ENCODE data around the gene DIPK1A.
A peak's percentile ranks its signal among the peaks of the same experiment; 100 is the strongest.
"Not testable (repeated sequence)": the region's sequence is repeated elsewhere in the genome, so short reads cannot be mapped to it uniquely, and the experiment has no call there.

The DIPK1A gene

DNA sequence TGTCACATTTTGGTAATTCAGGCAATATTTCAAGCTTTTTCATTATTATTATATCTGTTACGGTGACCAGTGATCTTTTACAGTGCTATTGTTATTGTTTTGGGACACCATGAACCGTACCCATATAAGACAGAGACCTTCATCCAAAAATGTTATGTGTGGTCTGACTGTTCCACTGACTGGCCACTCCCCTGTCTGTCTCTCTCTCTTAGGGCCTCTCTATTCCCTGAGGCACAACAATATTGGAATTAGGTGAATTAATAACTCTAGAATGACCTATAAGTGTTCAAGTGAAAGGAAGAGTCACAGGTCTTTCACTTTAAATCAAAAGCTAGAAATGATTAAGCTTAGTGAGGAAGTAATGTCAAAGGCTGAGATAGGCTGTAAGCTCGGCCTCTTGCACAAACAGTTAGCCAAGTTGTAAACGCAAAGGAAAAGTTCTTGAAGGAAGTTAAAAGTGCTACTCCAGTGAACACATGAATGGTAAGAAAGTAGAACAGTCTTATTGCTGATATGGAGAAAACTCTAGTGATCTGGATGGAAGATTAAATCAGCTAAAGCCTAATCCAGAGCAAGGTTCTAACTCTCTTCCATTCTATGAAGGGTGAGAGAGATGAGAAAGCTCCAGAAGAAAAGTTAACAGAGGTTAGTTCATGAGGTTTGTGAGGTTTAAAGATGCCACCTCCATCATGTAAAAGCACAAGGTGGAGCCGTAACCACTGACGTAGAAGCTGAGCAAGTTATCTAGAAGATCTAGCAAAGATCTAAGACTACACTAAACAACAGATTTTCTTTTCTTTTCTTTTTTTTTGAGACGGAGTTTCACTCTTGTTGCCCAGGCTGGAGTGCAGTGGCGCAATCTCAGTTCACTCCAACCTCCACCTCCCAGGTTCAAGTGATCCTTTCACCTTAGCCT, 19.7 kb upstream of the DIPK1A start:
- no peak for DNase-seq (ENCODE audit: low spot score)

DNA sequence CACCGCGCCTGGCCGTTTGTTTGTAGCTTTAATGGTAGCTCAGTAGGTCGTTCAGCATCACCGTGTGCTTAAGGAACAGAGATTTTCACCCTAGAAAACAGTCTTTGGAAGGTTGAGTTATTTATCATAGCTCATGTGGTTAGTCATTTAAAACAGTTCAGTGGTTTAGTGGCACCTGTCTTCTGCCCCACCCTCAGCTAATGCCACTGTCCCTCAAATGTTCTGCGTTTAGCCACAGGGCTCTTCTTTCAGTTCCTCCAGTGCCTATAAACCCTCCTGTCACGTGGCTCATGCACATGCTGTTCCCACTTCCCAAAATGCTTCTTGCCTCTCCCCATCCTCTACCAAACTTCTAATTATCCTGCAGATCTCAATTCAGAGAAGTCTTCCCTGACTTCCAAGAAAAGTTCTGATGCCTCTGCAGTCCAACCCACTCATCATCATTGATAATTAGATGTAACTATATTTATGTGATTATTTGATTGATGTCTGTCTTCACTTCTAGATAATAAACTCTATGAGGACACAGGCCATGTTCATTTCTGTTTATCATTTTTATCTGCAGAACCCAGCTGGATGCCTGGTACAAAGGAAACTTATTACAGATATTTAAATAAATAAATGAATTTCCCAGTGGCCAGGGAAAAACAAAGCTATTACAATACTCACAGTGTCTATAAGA, 14.4 kb upstream of the DIPK1A start:
- no peak for DNase-seq (ENCODE audit: low spot score)

- not testable (repeated sequence) for DNase-seq (ENCODE audit: low spot score)
Observed at GRCh38 chr1:92974112-92974511, 12.8 kb upstream of the DIPK1A start.

DNA sequence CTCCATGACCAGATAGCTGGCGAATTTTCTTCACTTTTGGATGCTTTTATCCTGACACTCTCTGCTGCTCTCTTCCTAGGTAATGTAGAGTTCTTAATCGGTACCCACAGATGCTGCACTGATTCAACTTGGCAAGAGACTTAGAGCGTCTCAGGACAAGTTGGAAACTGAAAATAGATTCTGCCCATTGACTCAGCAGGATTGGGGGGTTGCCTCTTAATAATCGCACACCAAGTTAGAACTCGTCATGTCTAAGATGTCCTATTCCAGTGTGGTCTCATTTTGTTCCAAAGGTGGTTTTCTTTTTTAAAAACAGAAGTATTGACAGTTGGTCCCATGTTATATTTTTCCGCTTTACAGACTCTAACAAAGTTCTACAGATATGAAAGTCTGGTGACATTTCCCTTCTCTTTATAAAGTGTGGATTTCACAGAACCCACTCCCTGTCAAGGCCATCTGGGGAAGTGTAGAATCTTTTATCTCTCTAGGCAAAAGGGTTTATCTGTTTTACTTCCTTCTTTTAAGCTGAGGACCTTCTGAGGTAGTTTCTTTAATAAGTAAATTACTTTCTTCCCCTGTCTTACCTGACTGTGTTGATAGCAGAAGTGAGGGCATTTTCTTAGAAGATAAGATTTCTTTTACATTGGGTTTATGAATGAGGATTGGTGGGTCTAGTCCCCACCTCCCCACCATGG, 12.1 kb upstream of the DIPK1A start:
- DNase-seq (ENCODE audit: low spot score), result no peak

- no peak for DNase-seq (ENCODE audit: low spot score)
Observed at GRCh38 chr1:92972409-92973129, 11.3 kb upstream of the DIPK1A start.

DNA sequence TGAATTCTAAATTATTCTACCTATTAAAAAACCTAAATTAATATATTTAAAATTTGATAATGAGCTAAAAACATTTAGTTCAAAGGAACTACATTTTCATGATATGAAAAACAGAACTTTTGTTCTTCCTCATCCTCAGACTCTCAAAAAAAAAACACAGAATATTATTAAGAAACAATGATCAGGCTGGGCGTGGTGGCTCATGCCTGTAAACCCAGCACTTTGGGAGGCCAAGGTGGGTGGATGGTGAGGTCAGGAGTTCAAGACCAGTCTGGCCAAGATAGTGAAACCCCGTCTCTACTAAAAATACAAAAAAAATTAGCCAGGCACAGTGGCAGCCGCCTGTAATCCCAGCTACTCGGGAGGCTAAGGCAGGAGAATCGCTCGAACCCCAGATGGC, 10.7 kb upstream of the DIPK1A start:
- DNase-seq (ENCODE audit: low spot score), result not testable (repeated sequence)

GRCh38 chr1:92970990-92971689, 9.9 kb upstream of the DIPK1A start:
- no peak for DNase-seq (ENCODE audit: low spot score)

GRCh38 chr1:92969517-92969916, 8.3 kb upstream of the DIPK1A start:
- no peak for DNase-seq (ENCODE audit: low spot score)

- DNase-seq (ENCODE audit: low spot score), result no peak
Observed at GRCh38 chr1:92968138-92969032, 7.1 kb upstream of the DIPK1A start.

GRCh38 chr1:92964998-92965397, 3.7 kb upstream of the DIPK1A start:
- DNase-seq (ENCODE audit: low spot score), result no peak

GRCh38 chr1:92964316-92964715, 3.1 kb upstream of the DIPK1A start:
- no peak for DNase-seq (ENCODE audit: low spot score)

DNA sequence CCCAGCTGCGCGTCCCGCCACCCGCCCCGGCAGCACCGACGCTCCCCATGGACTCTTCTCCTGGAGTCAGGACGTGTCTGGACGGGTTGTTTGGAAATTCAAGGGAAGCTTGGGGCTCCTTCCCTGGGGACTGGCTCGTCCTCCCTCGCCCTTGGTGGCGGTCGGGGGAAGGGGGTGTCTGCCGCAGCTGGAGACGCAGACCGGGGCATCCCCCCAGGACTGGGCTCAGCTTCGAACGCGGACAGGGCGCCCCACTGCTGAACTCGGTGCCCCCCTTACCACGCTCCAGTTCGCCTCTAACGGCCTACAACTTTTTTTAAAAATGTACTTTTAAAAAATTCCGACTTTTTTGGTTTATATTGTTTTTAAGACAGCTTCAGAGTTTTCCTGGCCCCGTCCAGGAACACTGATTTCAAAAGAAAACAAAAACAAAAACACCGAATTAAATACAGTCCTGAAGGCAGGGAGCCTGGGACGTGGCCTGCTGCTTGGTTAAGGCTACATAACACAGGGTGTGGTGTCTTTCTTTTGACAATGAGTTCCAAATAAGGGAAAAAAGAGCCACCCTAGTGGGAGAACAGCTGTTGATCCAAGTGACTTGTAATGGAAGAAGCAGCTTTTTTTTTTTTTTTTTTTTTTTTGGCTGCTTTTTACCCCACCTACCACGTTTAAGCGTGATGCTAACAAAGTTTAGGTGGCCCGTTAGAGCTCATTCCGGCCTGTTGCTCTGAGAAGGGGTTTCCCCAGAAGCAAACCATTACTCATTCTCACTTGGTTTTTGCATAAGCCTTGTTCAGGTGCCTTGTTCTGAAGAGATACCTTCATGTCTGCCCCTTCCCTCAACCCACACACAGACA, 862 bp upstream of the DIPK1A start:
- no peak for DNase-seq (ENCODE audit: low spot score)

DNA sequence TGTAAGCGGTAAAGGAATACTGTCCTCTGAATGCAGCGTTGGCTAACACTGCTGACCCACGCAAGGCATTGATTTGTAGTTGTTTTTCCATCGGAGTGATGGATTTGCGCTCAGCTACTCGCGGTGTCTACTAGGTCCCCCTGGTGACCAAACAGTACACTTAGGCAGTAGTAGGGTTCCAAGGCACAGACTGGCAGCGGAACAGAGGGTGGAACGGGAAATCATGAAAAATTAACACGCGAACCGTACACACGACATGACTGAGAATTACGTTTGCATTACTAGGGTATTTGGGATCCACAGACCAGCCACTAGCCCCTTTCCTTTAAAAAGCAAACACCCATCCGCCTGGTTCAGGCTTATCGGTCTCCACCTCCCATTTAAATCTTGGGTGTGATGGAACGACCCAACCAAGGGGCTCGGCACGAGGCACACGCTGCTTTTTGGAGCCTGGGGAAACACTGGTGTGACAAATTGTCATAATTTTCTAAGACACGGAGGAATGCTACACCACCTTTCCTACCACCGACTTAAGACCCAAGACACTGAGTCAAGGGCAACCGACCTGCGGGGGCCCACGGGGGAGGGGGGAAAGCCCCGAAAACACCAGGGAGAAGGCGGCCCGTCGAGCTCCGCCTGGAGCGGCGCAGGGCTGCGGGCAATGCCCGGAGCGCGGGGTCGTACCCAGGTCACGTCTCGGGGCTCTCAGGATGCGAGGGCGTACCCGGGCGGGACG, 699 bp downstream of the DIPK1A start:
- peak; percentile 27 for DNase-seq (ENCODE audit: low spot score)

DNA sequence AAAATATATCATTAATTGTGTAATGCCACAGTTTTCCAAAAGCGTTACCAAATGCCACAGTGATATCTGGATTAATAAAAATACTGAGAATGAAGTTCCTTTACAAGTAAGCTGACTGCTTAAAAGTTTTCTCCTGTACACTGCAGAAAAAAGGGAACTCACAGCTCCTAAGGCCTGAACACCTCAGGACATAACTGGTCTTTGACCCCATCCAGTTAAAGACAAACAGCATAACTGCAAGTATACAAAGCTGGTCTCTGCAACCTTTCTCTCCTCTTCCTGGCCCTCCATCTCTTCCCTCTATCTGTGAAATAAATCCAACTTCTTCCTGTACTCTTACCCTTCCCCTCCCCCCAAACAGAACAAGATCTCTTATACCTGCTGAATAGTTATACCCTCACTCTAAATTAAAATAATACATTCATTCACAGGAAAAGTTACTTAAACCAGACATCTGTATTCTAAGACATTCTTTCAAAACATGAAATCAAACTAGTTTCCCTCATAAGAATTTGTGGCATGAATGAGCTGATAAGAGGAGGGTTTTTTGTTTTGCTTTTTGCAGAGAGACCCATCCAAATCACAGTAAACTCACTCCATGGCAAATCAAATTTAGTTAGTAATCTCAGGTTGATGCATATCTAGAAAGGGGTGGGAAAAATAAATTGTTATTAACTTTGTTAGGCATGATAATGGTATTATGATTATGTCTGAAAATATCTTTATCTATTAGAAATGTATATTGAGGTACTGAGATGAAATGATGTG, 2.9 kb downstream of the DIPK1A start:
- DNase-seq (ENCODE audit: low spot score), result no peak

DNA sequence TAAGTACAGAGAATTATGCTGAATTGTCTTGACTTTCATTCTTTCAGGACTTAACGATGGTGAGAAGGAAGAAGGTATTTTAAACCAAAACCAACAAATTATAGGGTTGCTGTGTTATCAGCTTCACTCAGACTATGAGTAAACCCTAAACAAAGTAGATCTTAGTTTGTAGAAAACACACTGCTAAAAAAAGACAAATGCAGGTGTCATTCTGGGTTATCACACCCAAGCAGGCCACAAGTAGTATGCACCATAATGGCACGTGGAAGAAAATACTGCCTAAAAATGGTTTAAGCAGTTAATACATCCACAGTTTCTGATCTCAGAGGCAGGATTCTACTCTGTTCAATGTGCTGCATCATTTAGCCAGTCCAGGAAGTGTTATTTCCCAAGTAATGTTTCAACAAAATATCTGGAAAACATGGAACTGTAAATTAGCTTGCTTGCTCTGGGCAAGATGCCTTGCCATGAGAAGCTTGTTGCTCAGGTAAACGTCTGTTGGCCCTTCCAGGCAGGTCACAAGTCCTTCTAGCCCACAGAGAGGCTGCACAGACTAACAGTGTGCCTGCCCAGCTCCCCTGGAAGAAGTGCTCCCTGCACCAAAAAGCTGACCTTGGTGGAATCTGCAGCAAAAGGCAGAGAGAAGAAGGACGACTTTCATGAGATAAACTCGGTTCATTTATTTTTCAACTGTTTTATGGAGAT, 4.1 kb downstream of the DIPK1A start:
- no peak for DNase-seq (ENCODE audit: low spot score)

GRCh38 chr1:92956254-92957029, 4.8 kb downstream of the DIPK1A start:
- DNase-seq (ENCODE audit: low spot score), result no peak

GRCh38 chr1:92953491-92953890, 7.8 kb downstream of the DIPK1A start:
- DNase-seq (ENCODE audit: low spot score), result no peak
